ENCODE measurements around the gene SNTG2. TPM values are rescaled to one million over a fixed set of nuclear protein-coding genes. Genes with fewer than 3 reads are reported as not detected.

SNTG2 gene
- total RNA-seq, 1 donor from 2014 or later: 1.0 TPM

GRCh38 chr2:1319393-1319792 lies 368.7 kb downstream of the SNTG2 start:
- intact Hi-C loops (cut with DNase I): no loop called here
- DNase-seq (ENCODE audit: low spot score): no peak

- intact Hi-C loops (cut with DNase I): no loop called here
Observed at GRCh38 chr2:1321321-1321720, 370.7 kb downstream of the SNTG2 start.

GRCh38 chr2:1324884-1325283 lies 374.2 kb downstream of the SNTG2 start:
- DNase-seq (ENCODE audit: low spot score): no peak
- intact Hi-C loops (cut with DNase I): no loop called here

More at GRCh38 chr2:1321321-1321720, 370.7 kb downstream of the SNTG2 start:
- no peak for DNase-seq (ENCODE audit: low spot score)

- DNase-seq (ENCODE audit: low spot score): no peak
- intact Hi-C loops (cut with DNase I): no loop called here
Observed at GRCh38 chr2:1328684-1329083, 378.0 kb downstream of the SNTG2 start.

GRCh38 chr2:1339388-1340140 lies 388.9 kb downstream of the SNTG2 start:
- intact Hi-C loops (cut with DNase I): no loop called here
- no peak for DNase-seq (ENCODE audit: low spot score)

GRCh38 chr2:1340141-1340512 lies 389.5 kb downstream of the SNTG2 start:
- intact Hi-C loops (cut with DNase I): no loop called here
- DNase-seq (ENCODE audit: low spot score): no peak

GRCh38 chr2:1341404-1342120 lies 390.9 kb downstream of the SNTG2 start:
- no peak for DNase-seq (ENCODE audit: low spot score)
- intact Hi-C loops (cut with DNase I): no loop called here

- intact Hi-C loops (cut with DNase I): no loop called here
- no peak for DNase-seq (ENCODE audit: low spot score)
Observed at GRCh38 chr2:1348789-1349188, 398.1 kb downstream of the SNTG2 start.

- intact Hi-C loops (cut with DNase I): no loop called here
- DNase-seq (ENCODE audit: low spot score): no peak
Observed at GRCh38 chr2:1350111-1350510, 399.5 kb downstream of the SNTG2 start.

- intact Hi-C loops (cut with DNase I): no loop called here
Observed at GRCh38 chr2:1353124-1353523, 402.5 kb downstream of the SNTG2 start.

GRCh38 chr2:1353543-1353942 lies 402.9 kb downstream of the SNTG2 start:
- intact Hi-C loops (cut with DNase I): no loop called here
- DNase-seq (ENCODE audit: low spot score): no peak

More at GRCh38 chr2:1353124-1353523, 402.5 kb downstream of the SNTG2 start:
- no peak for DNase-seq (ENCODE audit: low spot score)

- intact Hi-C loops (cut with DNase I): no loop called here
Observed at GRCh38 chr2:1360144-1360543, 409.5 kb downstream of the SNTG2 start.

GRCh38 chr2:1360557-1361250 lies 410.1 kb downstream of the SNTG2 start:
- intact Hi-C loops (cut with DNase I): no loop called here
- DNase-seq (ENCODE audit: low spot score): no peak

More at GRCh38 chr2:1360144-1360543, 409.5 kb downstream of the SNTG2 start:
- DNase-seq (ENCODE audit: low spot score): no peak

- DNase-seq (ENCODE audit: low spot score): no peak
- intact Hi-C loops (cut with DNase I): no loop called here
Observed at GRCh38 chr2:1363367-1363766, 412.7 kb downstream of the SNTG2 start.

GRCh38 chr2:1366546-1367134 lies 416.0 kb downstream of the SNTG2 start:
- no peak for DNase-seq (ENCODE audit: low spot score)

GRCh38 chr2:1367601-1368000 lies 417.0 kb downstream of the SNTG2 start:
- DNase-seq (ENCODE audit: low spot score): no peak
- intact Hi-C loops (cut with DNase I): no loop called here

More at GRCh38 chr2:1366546-1367134, 416.0 kb downstream of the SNTG2 start:
- intact Hi-C loops (cut with DNase I): no loop called here

GRCh38 chr2:1369905-1370304 lies 419.3 kb downstream of the SNTG2 start:
- DNase-seq (ENCODE audit: low spot score): no peak
- intact Hi-C loops (cut with DNase I): no loop called here

- no peak for DNase-seq (ENCODE audit: low spot score)
- intact Hi-C loops (cut with DNase I): no loop called here
Observed at GRCh38 chr2:1370461-1370860, 419.8 kb downstream of the SNTG2 start.

- intact Hi-C loops (cut with DNase I): no loop called here
- DNase-seq (ENCODE audit: low spot score): no peak
Observed at GRCh38 chr2:1371082-1371481, 420.4 kb downstream of the SNTG2 start.

- intact Hi-C loops (cut with DNase I): no loop called here
- no peak for DNase-seq (ENCODE audit: low spot score)
Observed at GRCh38 chr2:1373830-1374229, 423.2 kb downstream of the SNTG2 start.

Measured in cardiac septum (tissue), 1 donor.